Erythroblast (primary cell): ENCODE results near the gene KIF14.

Experiments used
- GATA1 ChIP-seq: IDR thresholded peaks from 2 replicates; pipeline ENCODE4 v1.6.1; 2011; ENCODE audit warnings: low read depth, mild to moderate bottlenecking, control low read depth, low read length, moderate library complexity
- POLR2A ChIP-seq: IDR thresholded peaks from 2 replicates; pipeline ENCODE4 v1.6.1; 2011; ENCODE audit warnings: mild to moderate bottlenecking, low read length

- TF ChIP-seq POLR2A = no peak
- TF ChIP-seq GATA1 = no peak
Measured at GRCh38 chr1:200506471-200506870, 114.1 kb downstream of the KIF14 start.
